Adrenal gland (tissue), 5 donors: ENCODE measurements around the gene FCER1A.

Experiments used
- CTCF ChIP-seq, 6 experiments: fragments of 450-650 bp in 4 of 6; fragments of 200-600 bp in 2 of 6; sonication (generic) in 1 of 6; IDR thresholded peaks; 1 replicate in 5 of 6; 2 replicates in 1 of 6; pipeline versions ENCODE4 v1.5.1 to v1.8.0; 2016 to 2021; ENCODE audit warnings: antibody characterized with exemption in 6 of 6, mild to moderate bottlenecking in 2 of 6, moderate library complexity in 1 of 6
- POLR2A ChIP-seq, 2 donors: fragments of 450-650 bp; IDR thresholded peaks; one replicate each; pipeline ENCODE4 v1.6.1; 2017; ENCODE audit warnings: antibody characterized with exemption in 2 of 2, mild to moderate bottlenecking in 2 of 2, moderate library complexity in 1 of 2
- donor health status: DM: no; HTN: no; CAD: no.

GRCh38 chr1:159274631-159275030 lies 27.5 kb upstream of the FCER1A start:
- no peak for TF ChIP-seq CTCF (IDR thresholded peaks at IDR 0.05)
- TF ChIP-seq POLR2A (IDR thresholded peaks at IDR 0.05) = no peak
